ENCODE measurements around the gene USH2A.

Gene USH2A

GRCh38 chr1:216332462-216332861 lies 90.8 kb downstream of the USH2A start:
- TF ChIP-seq, protein P1, sequence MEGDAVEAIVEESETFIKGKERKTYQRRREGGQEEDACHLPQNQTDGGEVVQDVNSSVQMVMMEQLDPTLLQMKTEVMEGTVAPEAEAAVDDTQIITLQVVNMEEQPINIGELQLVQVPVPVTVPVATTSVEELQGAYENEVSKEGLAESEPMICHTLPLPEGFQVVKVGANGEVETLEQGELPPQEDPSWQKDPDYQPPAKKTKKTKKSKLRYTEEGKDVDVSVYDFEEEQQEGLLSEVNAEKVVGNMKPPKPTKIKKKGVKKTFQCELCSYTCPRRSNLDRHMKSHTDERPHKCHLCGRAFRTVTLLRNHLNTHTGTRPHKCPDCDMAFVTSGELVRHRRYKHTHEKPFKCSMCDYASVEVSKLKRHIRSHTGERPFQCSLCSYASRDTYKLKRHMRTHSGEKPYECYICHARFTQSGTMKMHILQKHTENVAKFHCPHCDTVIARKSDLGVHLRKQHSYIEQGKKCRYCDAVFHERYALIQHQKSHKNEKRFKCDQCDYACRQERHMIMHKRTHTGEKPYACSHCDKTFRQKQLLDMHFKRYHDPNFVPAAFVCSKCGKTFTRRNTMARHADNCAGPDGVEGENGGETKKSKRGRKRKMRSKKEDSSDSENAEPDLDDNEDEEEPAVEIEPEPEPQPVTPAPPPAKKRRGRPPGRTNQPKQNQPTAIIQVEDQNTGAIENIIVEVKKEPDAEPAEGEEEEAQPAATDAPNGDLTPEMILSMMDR (IDR thresholded peaks at IDR 0.05; ENCODE audit: control insufficient read depth, insufficient read depth, low read depth, low read length, missing control alignments), result no peak
- H3K4me3 ChIP-seq (ENCODE audit: control insufficient read depth, low read depth, low read length), result no peak overlapping the region
- no peak for DNase-seq (ENCODE audit: low read depth)

GRCh38 chr1:216332003-216332402 lies 91.2 kb downstream of the USH2A start:
- DNase-seq (ENCODE audit: low read depth), result no peak
- TF ChIP-seq, protein P1 (IDR thresholded peaks at IDR 0.05; ENCODE audit: control insufficient read depth, insufficient read depth, low read depth, low read length, missing control alignments), result no peak
- no peak overlapping the region for H3K4me3 ChIP-seq (ENCODE audit: control insufficient read depth, low read depth, low read length)

DNA sequence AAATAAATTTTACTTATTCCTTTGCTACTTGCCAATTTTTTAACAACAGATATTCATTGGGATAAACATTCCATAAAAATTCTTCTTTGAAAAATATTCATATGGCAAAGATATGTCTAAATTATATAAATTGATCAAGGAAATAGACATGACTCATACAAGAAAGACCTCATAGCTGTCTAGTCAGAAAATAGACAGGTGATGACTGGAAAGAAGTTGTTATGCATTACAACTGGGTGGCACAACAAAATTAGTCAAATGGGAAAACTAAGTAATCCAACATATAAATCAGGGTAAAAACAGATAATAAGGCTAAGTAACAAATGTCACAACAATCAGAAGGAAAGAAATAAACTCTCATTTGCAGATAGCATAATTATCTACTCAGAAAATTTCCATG lies 92.0 kb downstream of the USH2A start:
- no peak overlapping the region for H3K4me3 ChIP-seq (ENCODE audit: control insufficient read depth, low read depth, low read length)
- no peak for DNase-seq (ENCODE audit: low read depth)
- TF ChIP-seq, protein P1 (IDR thresholded peaks at IDR 0.05; ENCODE audit: control insufficient read depth, insufficient read depth, low read depth, low read length, missing control alignments), result no peak

- no peak for DNase-seq (ENCODE audit: low read depth)
- no peak overlapping the region for H3K4me3 ChIP-seq (ENCODE audit: control insufficient read depth, low read depth, low read length)
- TF ChIP-seq, protein P1 (IDR thresholded peaks at IDR 0.05; ENCODE audit: control insufficient read depth, insufficient read depth, low read depth, low read length, missing control alignments), result no peak
Measured at GRCh38 chr1:216330262-216330661, 93.0 kb downstream of the USH2A start.

- DNase-seq (ENCODE audit: low read depth), result no peak
- H3K4me3 ChIP-seq (ENCODE audit: control insufficient read depth, low read depth, low read length), result no peak overlapping the region
- TF ChIP-seq, protein P1 (IDR thresholded peaks at IDR 0.05; ENCODE audit: control insufficient read depth, insufficient read depth, low read depth, low read length, missing control alignments), result no peak
Measured at GRCh38 chr1:216325946-216326345, 97.3 kb downstream of the USH2A start.

DNA sequence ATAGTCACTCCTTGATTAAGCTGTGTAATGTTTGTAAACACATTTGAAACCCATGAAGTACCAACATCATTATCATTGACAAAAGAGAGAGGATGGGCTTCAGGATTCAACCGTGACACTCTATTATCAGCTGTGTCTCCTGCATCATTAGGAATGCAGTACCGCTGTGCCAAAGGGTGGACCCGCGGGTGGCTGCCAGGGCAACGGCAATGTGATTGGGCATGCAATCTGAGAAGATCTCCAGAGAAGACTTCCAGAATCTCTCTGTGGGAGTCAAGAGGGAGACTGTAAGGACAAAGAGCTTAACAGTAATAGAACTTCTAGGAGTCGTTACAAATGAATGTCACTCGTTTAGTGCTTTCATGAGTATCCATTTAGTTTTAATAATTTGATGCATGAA lies 97.9 kb downstream of the USH2A start:
- no peak overlapping the region for H3K4me3 ChIP-seq (ENCODE audit: control insufficient read depth, low read depth, low read length)
- DNase-seq (ENCODE audit: low read depth), result no peak
- TF ChIP-seq, protein P1 (IDR thresholded peaks at IDR 0.05; ENCODE audit: control insufficient read depth, insufficient read depth, low read depth, low read length, missing control alignments), result no peak

DNA sequence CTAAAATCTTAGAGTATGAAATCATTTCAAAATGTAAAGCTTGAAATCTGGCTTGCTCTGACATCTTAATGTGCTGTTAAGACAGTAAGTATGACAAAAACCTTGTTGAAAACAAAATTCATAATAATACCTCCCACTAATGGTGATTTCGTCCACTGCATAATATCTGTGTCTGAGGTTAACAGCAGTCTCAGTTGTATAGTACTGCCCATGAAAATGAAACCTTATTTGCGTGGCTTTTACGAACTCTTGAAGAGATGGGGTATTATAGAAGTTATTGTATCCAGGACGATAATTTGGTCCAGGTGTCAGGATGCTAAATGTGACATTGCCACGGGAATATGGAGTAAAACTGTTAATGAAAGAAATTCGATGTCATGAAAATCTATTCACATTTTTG lies 99.9 kb downstream of the USH2A start:
- TF ChIP-seq, protein P1 (IDR thresholded peaks at IDR 0.05; ENCODE audit: control insufficient read depth, insufficient read depth, low read depth, low read length, missing control alignments), result no peak
- DNase-seq (ENCODE audit: low read depth), result no peak
- no peak overlapping the region for H3K4me3 ChIP-seq (ENCODE audit: control insufficient read depth, low read depth, low read length)

Measured in AG09309 (cell line).